ENCODE measurements around the gene BCL7C.

The BCL7C gene

DNA sequence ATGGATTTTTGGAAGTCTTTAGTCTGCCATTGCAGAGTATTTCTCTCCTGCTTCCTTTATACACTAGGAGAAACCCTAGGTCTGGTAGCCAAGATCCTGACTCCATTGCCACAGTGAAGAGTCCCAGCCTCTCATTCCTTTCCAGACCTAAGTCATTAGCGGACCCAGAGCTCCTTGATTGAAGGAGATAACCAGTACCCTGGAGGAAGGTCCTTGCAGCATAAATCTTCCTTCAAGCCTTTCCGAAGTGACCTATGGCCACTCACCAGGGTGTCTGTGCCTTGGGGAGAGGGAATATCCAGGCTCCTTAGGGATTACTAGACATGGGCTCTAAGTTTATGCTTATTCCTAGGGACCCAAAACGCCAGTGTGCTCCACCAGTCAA is 35.8 kb downstream of the BCL7C start:
- POLR2A ChIA-PET = no interaction called here
- H3K27ac ChIP-seq (ENCODE audit: insufficient read depth in 1 of 2, low read depth in 1 of 2, low read length in 2 of 2, poor library complexity in 1 of 2, severe bottlenecking in 2 of 2) = no peak overlapping the region
- CTCF ChIA-PET = interaction anchor here (1.0 to 2.6 kb wide), 3 partner anchors 13 to 43 kb away, joined by 4 to 23 read pairs (median 4); no protein-coding TSS in a partner anchor

GRCh38 chr16:30853758-30854157 is 40.1 kb downstream of the BCL7C start:
- ChIA-PET CTCF (interaction anchor here (1.0 to 4.0 kb wide), 6 partner anchors 8 to 60 kb away, joined by 3 to 23 read pairs (median 5); partner anchors contain the start of gene BCL7C), POLR2A (interaction anchor here (0.6 kb wide), 1 partner anchor 197 kb away, joined by 3 read pairs; no protein-coding TSS in a partner anchor)
- no peak for DNase-seq
- no peaks in the 10 kb centered on the region for H3K27me3 ChIP-seq (replicated peaks in 2 of 5; ENCODE audit: control insufficient read depth in 4 of 5, insufficient read depth in 5 of 5, low read length in 4 of 5)
- 100% methylated on average over 2 of the region's 2 CpGs for whole genome bisulfite sequencing (ENCODE audit: insufficient coverage)
- peaks cover 0 to 7% (median 1%) of the 10 kb centered on the region in 4 experiments for H3K4me1 ChIP-seq (ENCODE audit: control extremely low read depth in 1 of 4, control insufficient read depth in 4 of 4, insufficient read depth in 4 of 4, low read length in 3 of 4)
- H3K36me3 ChIP-seq (ENCODE audit: control insufficient read depth in 4 of 4, insufficient read depth in 4 of 4, low read length in 3 of 4) = peaks cover 0 to 6% (median 2%) of the 10 kb centered on the region in 4 experiments
- H3K4me3 ChIP-seq (ENCODE audit: control insufficient read depth in 1 of 7, extremely low read depth in 1 of 7, insufficient read depth in 4 of 7, low read depth in 2 of 7, low read length in 6 of 7) = no peak overlapping the region
- no peak overlapping the region for H3K27ac ChIP-seq (ENCODE audit: insufficient read depth in 1 of 2, low read depth in 1 of 2, low read length in 2 of 2, poor library complexity in 1 of 2, severe bottlenecking in 2 of 2)
- no peaks in the 10 kb centered on the region for H3K9me3 ChIP-seq (ENCODE audit: control extremely low read depth in 1 of 5, control insufficient read depth in 4 of 5, insufficient read depth in 2 of 5, low read depth in 1 of 5, low read length in 4 of 5)

More for the DNA sequence above, 35.8 kb downstream of the BCL7C start:
- Histone ChIP-seq H3K4me3 (ENCODE audit: control insufficient read depth in 1 of 7, extremely low read depth in 1 of 7, insufficient read depth in 4 of 7, low read depth in 2 of 7, low read length in 6 of 7) (no peak overlapping the region), H3K9me3 (ENCODE audit: control extremely low read depth in 1 of 5, control insufficient read depth in 4 of 5, insufficient read depth in 2 of 5, low read depth in 1 of 5, low read length in 4 of 5) (peaks cover 0 to 3% (median 0%) of the 10 kb centered on the region in 5 experiments), H3K36me3 (ENCODE audit: control insufficient read depth in 4 of 4, insufficient read depth in 4 of 4, low read length in 3 of 4) (peaks cover 0 to 6% (median 2%) of the 10 kb centered on the region in 4 experiments), H3K27me3 (replicated peaks in 2 of 5; ENCODE audit: control insufficient read depth in 4 of 5, insufficient read depth in 5 of 5, low read length in 4 of 5) (no peaks in the 10 kb centered on the region), H3K4me1 (ENCODE audit: control extremely low read depth in 1 of 4, control insufficient read depth in 4 of 4, insufficient read depth in 4 of 4, low read length in 3 of 4) (peaks cover 0 to 7% (median 1%) of the 10 kb centered on the region in 4 experiments)
- WGBS (ENCODE audit: insufficient coverage) = 97% methylated on average over 3 of the region's 3 CpGs
- DNase-seq = no peak

GRCh38 chr16:30850246-30850645 is 43.6 kb downstream of the BCL7C start:
- H3K4me1 ChIP-seq (ENCODE audit: control extremely low read depth in 1 of 4, control insufficient read depth in 4 of 4, insufficient read depth in 4 of 4, low read length in 3 of 4) = peaks cover 0 to 2% (median 2%) of the 10 kb centered on the region in 4 experiments
- POLR2A ChIA-PET = no interaction called here
- peaks cover 0 to 6% (median 2%) of the 10 kb centered on the region in 4 experiments for H3K36me3 ChIP-seq (ENCODE audit: control insufficient read depth in 4 of 4, insufficient read depth in 4 of 4, low read length in 3 of 4)
- no peak for DNase-seq
- no peak overlapping the region for H3K4me3 ChIP-seq (ENCODE audit: control insufficient read depth in 1 of 7, extremely low read depth in 1 of 7, insufficient read depth in 4 of 7, low read depth in 2 of 7, low read length in 6 of 7)
- no CpG with 5 or more reads among the region's 1 CpG for WGBS (ENCODE audit: insufficient coverage)
- no peak overlapping the region for H3K27ac ChIP-seq (ENCODE audit: insufficient read depth in 1 of 2, low read depth in 1 of 2, low read length in 2 of 2, poor library complexity in 1 of 2, severe bottlenecking in 2 of 2)
- no peaks in the 10 kb centered on the region for H3K27me3 ChIP-seq (replicated peaks in 2 of 5; ENCODE audit: control insufficient read depth in 4 of 5, insufficient read depth in 5 of 5, low read length in 4 of 5)
- CTCF ChIA-PET = no interaction called here
- no peaks in the 10 kb centered on the region for H3K9me3 ChIP-seq (ENCODE audit: control extremely low read depth in 1 of 5, control insufficient read depth in 4 of 5, insufficient read depth in 2 of 5, low read depth in 1 of 5, low read length in 4 of 5)

- ChIA-PET POLR2A (no interaction called here), CTCF (interaction anchor here (0.8 to 4.6 kb wide), 9 partner anchors 7 to 96 kb away, joined by 3 to 52 read pairs (median 23); no protein-coding TSS in a partner anchor)
- peaks cover 0 to 8% (median 7%) of the 10 kb centered on the region in 4 experiments for H3K4me1 ChIP-seq (ENCODE audit: control extremely low read depth in 1 of 4, control insufficient read depth in 4 of 4, insufficient read depth in 4 of 4, low read length in 3 of 4)
- no peak overlapping the region for H3K4me3 ChIP-seq (ENCODE audit: control insufficient read depth in 1 of 7, extremely low read depth in 1 of 7, insufficient read depth in 4 of 7, low read depth in 2 of 7, low read length in 6 of 7)
- H3K36me3 ChIP-seq (ENCODE audit: control insufficient read depth in 4 of 4, insufficient read depth in 4 of 4, low read length in 3 of 4) = no peaks in the 10 kb centered on the region
- no peak for DNase-seq
- H3K27me3 ChIP-seq (replicated peaks in 2 of 5; ENCODE audit: control insufficient read depth in 4 of 5, insufficient read depth in 5 of 5, low read length in 4 of 5) = no peaks in the 10 kb centered on the region
- WGBS (ENCODE audit: insufficient coverage) = 100% methylated on average over 3 of the region's 4 CpGs
- H3K27ac ChIP-seq (ENCODE audit: insufficient read depth in 1 of 2, low read depth in 1 of 2, low read length in 2 of 2, poor library complexity in 1 of 2, severe bottlenecking in 2 of 2) = no peak overlapping the region
- no peaks in the 10 kb centered on the region for H3K9me3 ChIP-seq (ENCODE audit: control extremely low read depth in 1 of 5, control insufficient read depth in 4 of 5, insufficient read depth in 2 of 5, low read depth in 1 of 5, low read length in 4 of 5)
These were observed 47.1 kb downstream of the BCL7C start for GRCh38 chr16:30846649-30847402.

GRCh38 chr16:30844671-30845449 is 49.0 kb downstream of the BCL7C start:
- no peak overlapping the region for H3K27ac ChIP-seq (ENCODE audit: insufficient read depth in 1 of 2, low read depth in 1 of 2, low read length in 2 of 2, poor library complexity in 1 of 2, severe bottlenecking in 2 of 2)
- no peaks in the 10 kb centered on the region for H3K36me3 ChIP-seq (ENCODE audit: control insufficient read depth in 4 of 4, insufficient read depth in 4 of 4, low read length in 3 of 4)
- peak overlapping the region in 2 of 7 experiments; percentile 32 to 63 for H3K4me3 ChIP-seq (ENCODE audit: control insufficient read depth in 1 of 7, extremely low read depth in 1 of 7, insufficient read depth in 4 of 7, low read depth in 2 of 7, low read length in 6 of 7)
- H3K27me3 ChIP-seq (replicated peaks in 2 of 5; ENCODE audit: control insufficient read depth in 4 of 5, insufficient read depth in 5 of 5, low read length in 4 of 5) = no peaks in the 10 kb centered on the region
- H3K4me1 ChIP-seq (ENCODE audit: control extremely low read depth in 1 of 4, control insufficient read depth in 4 of 4, insufficient read depth in 4 of 4, low read length in 3 of 4) = peaks cover 0 to 8% (median 7%) of the 10 kb centered on the region in 4 experiments
- H3K9me3 ChIP-seq (ENCODE audit: control extremely low read depth in 1 of 5, control insufficient read depth in 4 of 5, insufficient read depth in 2 of 5, low read depth in 1 of 5, low read length in 4 of 5) = peaks cover 0 to 4% (median 0%) of the 10 kb centered on the region in 5 experiments
- DNase-seq = peak; percentile 92 to 96 (median 94)
- ChIA-PET POLR2A (interaction anchor here (0.6 to 1.4 kb wide), 3 partner anchors 17 to 211 kb away, joined by 4 to 7 read pairs (median 5); no protein-coding TSS in a partner anchor), CTCF (interaction anchor here (0.7 to 4.6 kb wide), 30 partner anchors 8 to 586 kb away, joined by 3 to 52 read pairs (median 5); partner anchors contain the start of gene BCL7C)
- 48% methylated on average over 8 of the region's 8 CpGs for WGBS (ENCODE audit: insufficient coverage)

GRCh38 chr16:30844346-30844670 is 49.6 kb downstream of the BCL7C start:
- H3K36me3 ChIP-seq (ENCODE audit: control insufficient read depth in 4 of 4, insufficient read depth in 4 of 4, low read length in 3 of 4) = no peaks in the 10 kb centered on the region
- no peak overlapping the region for H3K4me3 ChIP-seq (ENCODE audit: control insufficient read depth in 1 of 7, extremely low read depth in 1 of 7, insufficient read depth in 4 of 7, low read depth in 2 of 7, low read length in 6 of 7)
- no peaks in the 10 kb centered on the region for H3K27me3 ChIP-seq (replicated peaks in 2 of 5; ENCODE audit: control insufficient read depth in 4 of 5, insufficient read depth in 5 of 5, low read length in 4 of 5)
- ChIA-PET CTCF (interaction anchor here (0.8 to 4.6 kb wide), 22 partner anchors 10 to 98 kb away, joined by 3 to 52 read pairs (median 6); no protein-coding TSS in a partner anchor), POLR2A (interaction anchor here (1.4 kb wide), 1 partner anchor 58 kb away, joined by 7 read pairs; no protein-coding TSS in a partner anchor)
- no peak overlapping the region for H3K27ac ChIP-seq (ENCODE audit: insufficient read depth in 1 of 2, low read depth in 1 of 2, low read length in 2 of 2, poor library complexity in 1 of 2, severe bottlenecking in 2 of 2)
- no peak for DNase-seq
- no CpG with 5 or more reads among the region's 1 CpG for WGBS (ENCODE audit: insufficient coverage)
- H3K9me3 ChIP-seq (ENCODE audit: control extremely low read depth in 1 of 5, control insufficient read depth in 4 of 5, insufficient read depth in 2 of 5, low read depth in 1 of 5, low read length in 4 of 5) = peaks cover 0 to 4% (median 0%) of the 10 kb centered on the region in 5 experiments
- peaks cover 0 to 8% (median 7%) of the 10 kb centered on the region in 4 experiments for H3K4me1 ChIP-seq (ENCODE audit: control extremely low read depth in 1 of 4, control insufficient read depth in 4 of 4, insufficient read depth in 4 of 4, low read length in 3 of 4)
